GM23248 (cell line): Measurements from ENCODE around the gene R3HDM2. TPM values are rescaled to one million over a fixed set of nuclear protein-coding genes. Genes with fewer than 3 reads are reported as not detected.
"Not testable (repeated sequence)": the region's sequence is repeated elsewhere in the genome, so short reads cannot be mapped to it uniquely, and the experiment has no call there.

Source experiments
- DNase-seq: peaks from one replicate; pipeline ENCODE4 v3.0.0-alpha.2; 2015
- H2AFZ ChIP-seq: fragments of 200-600 bp; sonication (generic); 2 replicates; pipeline ENCODE4 v1.6.1; 2016; ENCODE audit warnings: antibody characterized with exemption
- H3F3A ChIP-seq: fragments of 200-600 bp; sonication (generic); 2 replicates; pipeline ENCODE4 v1.6.1; 2016; ENCODE audit warnings: mild to moderate bottlenecking, antibody characterized with exemption, mixed run types; ENCODE audit not compliant: insufficient read depth
- H3K27ac ChIP-seq: fragments of 200-600 bp; sonication (generic); 2 replicates; pipeline ENCODE4 v1.5.1; 2016; ENCODE audit warnings: mild to moderate bottlenecking
- H3K27me3 ChIP-seq: fragments of 200-600 bp; sonication (generic); replicated peaks from 2 replicates; pipeline ENCODE4 v1.6.1; 2016; ENCODE audit warnings: mild to moderate bottlenecking; ENCODE audit not compliant: insufficient read depth
- H3K36me3 ChIP-seq: fragments of 200-600 bp; sonication (generic); 2 replicates; pipeline ENCODE4 v1.6.1; 2016; ENCODE audit warnings: low read depth, mild to moderate bottlenecking
- H3K4me1 ChIP-seq: fragments of 200-600 bp; sonication (generic); 2 replicates; pipeline ENCODE4 v1.6.1; 2016; ENCODE audit warnings: mild to moderate bottlenecking; ENCODE audit not compliant: insufficient read depth
- H3K4me2 ChIP-seq: fragments of 200-600 bp; sonication (generic); one replicate; pipeline ENCODE4 v1.6.1; 2016; ENCODE audit warnings: mild to moderate bottlenecking; ENCODE audit not compliant: unreplicated experiment
- H3K4me3 ChIP-seq: fragments of 200-600 bp; sonication (generic); 2 replicates; pipeline ENCODE4 v1.5.1; 2016; ENCODE audit warnings: mild to moderate bottlenecking
- H3K79me2 ChIP-seq: fragments of 200-600 bp; sonication (generic); 2 replicates; pipeline ENCODE4 v1.6.1; 2016; ENCODE audit warnings: mild to moderate bottlenecking; ENCODE audit not compliant: insufficient read depth
- H3K9ac ChIP-seq: fragments of 200-600 bp; sonication (generic); 2 replicates; pipeline ENCODE4 v1.6.1; 2016; ENCODE audit warnings: mild to moderate bottlenecking
- H3K9me2 ChIP-seq: fragments of 200-600 bp; sonication (generic); 2 replicates; pipeline ENCODE4 v1.6.1; 2016; ENCODE audit warnings: mixed run types, mild to moderate bottlenecking, moderate library complexity; ENCODE audit not compliant: insufficient read depth
- H3K9me3 ChIP-seq: fragments of 200-600 bp; sonication (generic); one replicate; pipeline ENCODE4 v1.6.1; 2017; ENCODE audit warnings: low read depth
- H4K20me1 ChIP-seq: fragments of 200-600 bp; sonication (generic); 2 replicates; pipeline ENCODE4 v1.6.0; 2016; ENCODE audit not compliant: insufficient read depth
- EZH2 ChIP-seq: fragments of 200-600 bp; sonication (generic); IDR thresholded peaks from 2 replicates; pipeline ENCODE4 v1.6.1; 2018; ENCODE audit warnings: antibody characterized with exemption, mild to moderate bottlenecking; ENCODE audit not compliant: insufficient read depth, poor library complexity, severe bottlenecking
- EZH2phosphoT487 ChIP-seq: fragments of 200-600 bp; sonication (generic); IDR thresholded peaks from 2 replicates; pipeline ENCODE4 v1.6.1; 2018; ENCODE audit warnings: antibody characterized with exemption, moderate library complexity, mild to moderate bottlenecking, low read depth; ENCODE audit not compliant: insufficient read depth
- WGBS, 2 experiments: methylation state at CpG; one replicate each; pipeline ENCODE4 v1.1.6; 2015 to 2017; ENCODE audit warnings: low lambda C conversion rate in 2 of 2, low coverage in 1 of 2; ENCODE audit errors: missing lambda C conversion rate in 2 of 2; 5-methylcytosine and 5-hydroxymethylcytosine counted together
- in situ Hi-C: fragments of 300-500 bp; cut with MboI; formaldehyde crosslinking; loops from 2 replicates; pipeline ENCODE4 v1.15.0; 2020
- polyA plus RNA-seq: library from polyadenylated mRNA; unstranded; fragments of >200 nt; fragmentation: Nextera tagmentation; extraction: Ambion mirVana; gene quantifications from 2 replicates; pipeline ENCODE4 v1.2.1, GENCODE V29; 2016
- total RNA-seq: library from RNA; depleted of rRNA; stranded (reverse); fragments of >200 nt; shearing (Covaris generic); gene quantifications from 2 replicates; pipeline ENCODE4 v1.2.3, GENCODE V29; 2014

The R3HDM2 gene
- total and polyA plus RNA-seq, 2 experiments from 2014 or later: 16.9 to 17.0 TPM

GRCh38 chr12:57278465-57279381 lies 152.1 kb downstream of the R3HDM2 start:
- TF ChIP-seq EZH2: no peak
- TF ChIP-seq EZH2phosphoT487: no peak
- no peak for DNase-seq

GRCh38 chr12:57276935-57277563 lies 153.8 kb downstream of the R3HDM2 start:
- Histone ChIP-seq H3K9ac (no peak overlapping the region), H3K79me2 (no peaks in the 10 kb centered on the region), H3K9me3 (no peaks in the 10 kb centered on the region), H3K4me3 (no peak overlapping the region), H3K4me1 (peaks cover 29% of the 10 kb centered on the region), H3K27me3 (no peaks in the 10 kb centered on the region), H4K20me1 (no peaks in the 10 kb centered on the region), H2AFZ (no peak overlapping the region), H3F3A (peaks cover 34% of the 10 kb centered on the region), H3K27ac (no peak overlapping the region), H3K36me3 (peaks cover 22% of the 10 kb centered on the region), H3K4me2 (no peak overlapping the region), H3K9me2 (no peaks in the 10 kb centered on the region)
- DNase-seq: peak; percentile 60
- WGBS, 2 experiments: 48 to 56% methylated on average over 4 of the region's 4 CpGs
- no peak for TF ChIP-seq EZH2phosphoT487
- TF ChIP-seq EZH2: no peak
- in situ Hi-C loops: no loop called here

More at GRCh38 chr12:57278465-57279381, 152.1 kb downstream of the R3HDM2 start:
- Histone ChIP-seq H3F3A (peaks cover 33% of the 10 kb centered on the region), H3K27me3 (no peaks in the 10 kb centered on the region), H2AFZ (no peak overlapping the region), H3K79me2 (no peaks in the 10 kb centered on the region), H3K4me2 (no peak overlapping the region), H3K4me3 (no peak overlapping the region), H3K27ac (no peak overlapping the region), H3K36me3 (peaks cover 17% of the 10 kb centered on the region), H3K9me3 (no peaks in the 10 kb centered on the region), H3K4me1 (peaks cover 17% of the 10 kb centered on the region), H3K9ac (no peak overlapping the region), H3K9me2 (no peaks in the 10 kb centered on the region), H4K20me1 (no peaks in the 10 kb centered on the region)
- in situ Hi-C loops: no loop called here
- 96 to 98% methylated on average over 15 of the region's 15 CpGs for WGBS, 2 experiments

- H3K9me2 ChIP-seq, H2AFZ ChIP-seq, H3K79me2 ChIP-seq, H4K20me1 ChIP-seq, H3K27ac ChIP-seq, H3K9ac ChIP-seq, DNase-seq, in situ Hi-C loops, H3K4me2 ChIP-seq, H3K9me3 ChIP-seq, H3K27me3 ChIP-seq, H3K4me3 ChIP-seq: not testable (repeated sequence)
- H3F3A ChIP-seq: peaks cover 33% of the 10 kb centered on the region
- peaks cover 29% of the 10 kb centered on the region for H3K4me1 ChIP-seq
- peaks cover 15% of the 10 kb centered on the region for H3K36me3 ChIP-seq
- 98% methylated on average over 6 of the region's 6 CpGs for WGBS, 2 experiments
Observed at GRCh38 chr12:57276233-57276632, 154.6 kb downstream of the R3HDM2 start.

- no peaks in the 10 kb centered on the region for H3K9me3 ChIP-seq
- in situ Hi-C loops: no loop called here
- H3K36me3 ChIP-seq: peaks cover 17% of the 10 kb centered on the region
- H3K9ac ChIP-seq: peak overlapping the region; percentile 25; the same call in 1 of the 2 replicates
- H3K9me2 ChIP-seq: no peaks in the 10 kb centered on the region
- TF ChIP-seq EZH2 (no peak), EZH2phosphoT487 (no peak)
- H3K79me2 ChIP-seq: no peaks in the 10 kb centered on the region
- peak overlapping the region; percentile 46 for H3K27ac ChIP-seq
- no peak overlapping the region for H3K4me3 ChIP-seq
- peaks cover 11% of the 10 kb centered on the region for H3K4me1 ChIP-seq
- no peaks in the 10 kb centered on the region for H4K20me1 ChIP-seq
- DNase-seq: no peak
- H3K27me3 ChIP-seq: no peaks in the 10 kb centered on the region
- H3K4me2 ChIP-seq: peak overlapping the region; percentile 34
- H3F3A ChIP-seq: peaks cover 14% of the 10 kb centered on the region
- H2AFZ ChIP-seq: no peak overlapping the region
Observed at GRCh38 chr12:57273516-57273915, 157.3 kb downstream of the R3HDM2 start.
